CD4-positive, alpha-beta T cell treated with Interleukin-6 for 4 hours (primary cell): ENCODE measurements around the gene SOX2.

ENCODE experiments used
- DNase-seq: peaks from one replicate; pipeline ENCODE4 v3.0.0-alpha.2; 2020; ENCODE audit warnings: mixed read lengths

Gene SOX2

GRCh38 chr3:181711325-181712135 is at the start of gene SOX2:
TSS of gene SOX2 (plus strand) at chr3:181711925. CDS start at chr3:181712361, 436 bp downstream.
- DNase-seq = peak; percentile 23

DNA sequence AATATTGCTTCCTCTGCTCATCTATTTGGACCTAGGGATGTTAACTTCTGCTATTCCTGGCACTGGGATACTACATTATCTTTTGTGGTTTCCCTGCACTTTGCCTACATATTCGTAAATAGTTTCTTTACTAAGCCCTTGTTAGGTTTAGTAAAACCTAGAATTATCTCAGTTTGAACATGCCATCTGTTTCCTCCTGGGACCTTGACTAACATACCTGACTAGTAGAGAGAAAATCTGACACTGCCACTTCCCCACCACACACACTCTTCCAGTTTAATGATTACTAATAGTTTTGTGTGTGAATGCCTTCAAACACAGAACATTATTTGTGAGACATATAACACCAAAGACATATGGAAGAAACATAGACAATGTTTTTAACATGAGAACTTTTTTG is 28.2 kb upstream of the SOX2 start:
- no peak for DNase-seq

DNA sequence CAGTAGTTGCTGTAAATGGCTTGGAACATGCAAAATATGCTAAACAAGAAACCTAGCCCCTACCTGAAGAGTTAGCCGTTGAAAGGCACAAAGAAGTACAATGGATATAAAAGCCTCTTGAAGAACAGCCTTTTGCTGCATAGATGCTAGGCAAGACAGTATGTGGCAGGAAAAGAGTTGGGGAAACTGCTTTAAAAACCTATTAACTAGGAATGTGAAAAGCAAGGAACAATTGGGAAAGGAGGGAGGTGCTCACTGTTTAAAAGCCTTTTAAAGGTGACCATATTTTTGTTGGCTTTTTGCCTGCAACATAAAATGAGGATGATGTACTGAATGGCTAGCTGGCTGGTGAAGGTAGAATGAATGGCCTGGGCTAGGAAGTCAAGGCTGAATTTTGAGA is 24.5 kb upstream of the SOX2 start:
- no peak for DNase-seq

- no peak for DNase-seq
Measured at GRCh38 chr3:181687731-181688130, 24.0 kb upstream of the SOX2 start.

DNA sequence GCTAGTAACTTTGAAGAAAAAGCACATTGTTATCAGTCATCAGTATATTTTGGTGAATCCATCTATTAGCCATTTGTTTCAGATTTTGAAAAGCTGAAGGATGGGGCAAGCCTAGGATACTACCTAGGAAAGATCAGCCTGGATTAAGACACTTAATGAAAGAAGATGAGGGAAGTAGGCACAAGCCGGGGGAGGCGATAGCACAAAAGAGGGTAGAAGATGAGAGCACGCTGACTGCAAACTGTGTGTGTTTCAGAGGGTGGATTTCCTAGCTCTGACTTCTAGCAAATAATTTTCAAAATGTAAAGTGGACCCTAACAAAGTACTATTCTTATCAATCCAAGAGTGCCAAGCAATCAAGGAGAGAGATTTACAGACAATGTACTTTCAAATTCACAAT is 22.2 kb upstream of the SOX2 start:
- DNase-seq = no peak

DNA sequence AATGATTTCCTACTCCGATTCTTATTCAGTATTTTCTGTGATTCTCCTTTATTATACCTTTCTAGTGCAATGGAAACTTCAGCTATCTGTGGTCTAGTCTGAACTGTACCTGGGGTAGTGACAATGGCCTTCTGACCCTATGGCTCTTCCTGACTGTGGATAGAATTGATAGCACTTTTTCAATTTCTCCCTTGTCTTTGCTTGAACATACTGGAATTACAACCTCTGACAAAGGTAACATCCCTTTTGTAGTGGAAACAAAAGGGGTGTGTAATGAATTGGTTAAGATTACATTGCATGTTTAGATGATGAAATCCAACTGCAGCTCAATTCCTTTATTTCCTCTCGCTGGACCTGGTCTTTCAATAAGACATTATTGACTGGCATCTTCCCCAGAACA is 21.0 kb upstream of the SOX2 start:
- no peak for DNase-seq

DNA sequence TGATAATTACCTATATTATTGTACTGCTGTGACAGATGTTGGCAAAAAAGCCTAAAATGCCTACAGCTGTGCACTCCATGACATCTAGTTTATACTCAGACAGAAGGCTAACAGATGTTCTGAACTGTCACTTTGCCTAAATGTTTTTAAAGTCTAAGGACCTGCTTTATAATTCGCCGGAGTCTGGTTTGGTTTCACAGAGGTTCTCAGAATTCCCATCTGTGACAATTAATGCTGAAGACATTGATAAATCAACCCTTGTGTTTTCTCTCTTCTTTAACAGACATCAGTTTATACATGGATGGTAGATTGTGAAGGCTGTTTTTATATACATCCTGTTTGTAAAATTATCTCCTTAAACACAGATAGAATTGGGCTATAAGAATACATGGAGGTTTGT is 19.8 kb upstream of the SOX2 start:
- DNase-seq = no peak

DNA sequence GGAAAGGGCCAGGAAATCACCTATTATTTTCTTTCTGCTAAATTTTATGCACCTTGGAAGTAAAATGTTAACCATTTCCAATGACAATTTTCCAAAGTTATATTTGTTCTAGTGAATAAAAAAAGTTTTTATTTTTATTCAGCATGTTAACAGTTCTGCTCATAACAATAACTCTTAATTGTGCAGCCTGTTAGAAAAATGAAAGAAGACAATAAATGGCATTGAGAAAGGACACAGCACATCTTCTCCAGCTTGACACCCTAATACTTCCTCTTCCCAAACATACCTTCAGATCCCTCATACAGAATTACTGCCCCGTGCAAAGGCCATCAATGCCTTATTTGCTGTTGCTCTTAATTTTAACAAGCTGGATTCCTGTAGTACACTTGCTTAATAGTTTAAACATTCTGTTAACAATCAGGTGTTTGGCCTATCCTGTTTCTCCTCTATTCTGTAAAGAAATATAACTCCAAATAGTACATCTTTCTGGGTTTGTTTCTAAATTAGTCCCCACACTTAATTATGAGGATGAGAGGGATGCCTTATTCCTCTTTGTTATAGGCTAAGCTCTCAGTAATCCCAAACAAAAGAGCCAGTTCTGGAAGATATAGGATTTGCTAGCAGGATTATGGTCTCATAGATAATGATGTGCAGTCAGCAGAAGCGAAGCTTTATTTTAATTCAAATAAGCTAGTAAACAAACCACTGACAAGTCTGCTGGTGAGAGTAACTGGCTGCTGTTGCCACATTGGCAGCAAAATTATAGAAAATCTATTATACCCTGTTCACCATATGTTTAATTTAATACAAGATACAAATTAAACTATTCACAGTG is 19.2 kb upstream of the SOX2 start:
- no peak for DNase-seq

DNA sequence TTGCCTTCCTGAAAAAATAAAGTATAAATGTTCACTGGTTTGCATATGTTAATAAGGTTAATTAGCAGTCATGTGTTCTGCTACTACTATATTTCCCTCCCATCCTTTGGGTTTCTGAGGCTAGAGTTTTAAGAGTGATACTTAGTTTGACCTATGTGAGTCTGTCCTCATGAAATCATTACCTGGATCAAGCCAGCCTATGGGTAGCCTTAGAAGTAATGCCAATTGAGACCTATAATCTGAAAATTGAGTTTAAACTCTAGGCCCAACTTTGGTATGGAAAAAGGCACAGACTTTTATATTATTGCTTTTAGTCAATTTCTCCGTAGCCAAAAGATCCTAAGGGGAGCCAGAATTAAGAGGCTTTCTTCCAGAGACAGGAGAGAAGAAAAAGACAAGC is 18.4 kb upstream of the SOX2 start:
- DNase-seq = no peak

- DNase-seq = no peak
Measured at GRCh38 chr3:181694805-181695660, 16.7 kb upstream of the SOX2 start.

DNA sequence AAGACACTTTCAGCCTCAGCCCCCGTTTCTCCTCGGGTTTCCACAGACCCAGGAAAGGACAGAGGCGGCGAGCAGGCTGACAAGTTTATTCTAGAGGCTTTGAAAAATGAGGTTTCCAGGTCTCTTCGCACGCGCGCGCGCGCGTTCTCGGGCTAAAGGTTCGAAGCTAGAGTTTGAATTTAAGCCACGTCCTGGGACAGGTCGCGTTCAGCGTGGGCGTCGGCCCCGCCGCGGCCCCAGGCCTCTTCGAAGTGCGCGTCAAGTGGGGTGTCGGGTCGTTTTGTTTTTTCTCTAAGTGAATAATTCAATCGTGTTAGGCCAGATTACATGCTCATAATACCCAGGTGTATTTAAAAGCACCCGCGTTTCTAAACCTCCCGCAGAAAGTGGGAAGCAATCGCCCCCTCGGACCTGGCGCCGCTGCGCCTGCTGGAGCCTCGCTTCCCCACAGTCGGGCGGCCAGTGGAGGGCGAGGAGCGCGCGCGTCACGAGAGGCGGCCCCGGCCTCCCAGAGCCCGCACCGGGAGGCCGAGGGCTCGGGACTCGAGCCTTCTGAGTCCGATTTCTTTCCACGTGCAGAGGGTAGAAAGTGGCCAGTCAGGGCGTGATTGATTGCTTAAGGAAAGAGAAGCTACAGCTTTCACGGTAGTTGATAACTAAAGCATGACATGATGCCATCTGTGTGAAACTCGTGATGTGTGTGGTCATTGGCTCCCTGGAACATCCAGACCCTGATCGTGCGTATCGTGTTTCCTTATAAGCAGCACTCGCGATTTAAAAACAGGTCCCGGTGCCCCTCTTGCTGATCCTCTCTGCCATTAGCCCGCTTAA is 15.8 kb upstream of the SOX2 start:
- no peak for DNase-seq

DNA sequence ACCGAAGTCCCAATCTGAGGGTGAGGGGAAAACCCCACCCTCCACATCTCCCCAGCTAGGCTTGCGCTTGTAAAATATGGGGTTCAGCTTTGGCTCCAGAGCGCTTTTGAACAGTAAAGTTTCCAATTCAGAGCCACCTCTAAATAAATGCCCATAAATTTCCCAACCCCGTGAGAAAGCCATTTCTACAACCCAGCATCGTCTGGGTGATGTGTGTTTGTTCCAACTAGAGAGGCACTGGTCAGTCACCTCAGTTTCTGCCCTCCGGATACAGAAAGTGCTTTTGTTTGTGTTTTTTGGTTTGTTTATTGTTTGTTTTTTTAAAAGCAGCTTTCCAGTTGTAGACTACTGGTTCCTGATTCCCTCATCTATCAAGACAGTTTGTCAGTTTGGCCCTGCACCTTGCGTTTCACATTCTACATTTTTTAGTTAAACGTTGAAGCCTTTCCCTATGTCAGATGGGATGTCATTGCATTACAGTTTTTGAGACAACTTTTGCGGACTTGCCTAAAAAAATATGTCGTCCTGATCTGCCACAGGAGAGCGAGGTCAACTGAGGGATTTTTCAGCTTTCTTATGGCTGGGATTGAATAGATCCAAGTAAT is 15.0 kb upstream of the SOX2 start:
- DNase-seq = no peak

- DNase-seq = no peak
Measured at GRCh38 chr3:181698263-181698954, 13.3 kb upstream of the SOX2 start.

GRCh38 chr3:181699171-181699903 is 12.4 kb upstream of the SOX2 start:
- DNase-seq = no peak

DNA sequence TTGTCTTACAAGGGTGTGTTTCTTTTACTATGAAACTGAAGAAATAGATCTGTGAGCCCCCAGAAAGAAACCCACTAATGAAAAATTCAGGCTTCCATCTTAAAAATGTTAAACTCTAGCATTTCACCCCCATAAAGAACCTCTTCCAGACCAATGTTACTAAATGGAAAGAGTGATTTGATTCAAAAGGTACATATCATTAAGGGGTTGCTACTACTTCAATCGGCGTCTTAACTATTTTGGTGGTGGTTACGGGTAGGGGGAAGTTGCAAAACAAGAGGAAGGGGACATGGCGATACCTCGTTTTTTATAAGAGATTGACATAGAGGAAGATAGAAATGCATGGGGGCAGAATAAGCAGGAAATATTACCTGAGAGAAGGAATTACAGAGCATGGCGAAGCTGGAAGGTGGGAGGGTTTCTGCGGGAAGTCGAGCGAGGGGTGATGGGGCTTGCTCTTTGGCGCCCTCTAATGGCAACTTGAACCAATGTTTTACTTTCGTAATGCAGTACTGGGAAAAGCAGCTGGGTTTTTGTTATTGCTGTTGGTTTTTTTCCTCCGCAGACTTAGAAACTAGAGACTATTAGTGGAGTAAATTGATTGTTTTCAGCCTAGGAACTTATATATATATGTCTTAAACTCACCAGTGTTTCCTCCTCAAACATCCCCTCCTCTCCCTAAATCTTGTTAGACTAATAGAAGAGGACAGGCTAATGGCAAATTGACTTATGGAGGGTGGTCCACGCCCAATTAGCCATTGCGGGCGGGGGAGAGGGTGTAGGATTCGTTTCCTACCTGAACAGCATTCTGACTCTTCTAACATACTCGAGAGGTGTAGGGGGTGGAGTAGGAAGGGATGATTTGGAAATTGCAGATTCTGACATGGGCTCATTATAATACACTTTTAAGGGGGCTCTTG is 11.3 kb upstream of the SOX2 start:
- DNase-seq = peak; percentile 46

DNA sequence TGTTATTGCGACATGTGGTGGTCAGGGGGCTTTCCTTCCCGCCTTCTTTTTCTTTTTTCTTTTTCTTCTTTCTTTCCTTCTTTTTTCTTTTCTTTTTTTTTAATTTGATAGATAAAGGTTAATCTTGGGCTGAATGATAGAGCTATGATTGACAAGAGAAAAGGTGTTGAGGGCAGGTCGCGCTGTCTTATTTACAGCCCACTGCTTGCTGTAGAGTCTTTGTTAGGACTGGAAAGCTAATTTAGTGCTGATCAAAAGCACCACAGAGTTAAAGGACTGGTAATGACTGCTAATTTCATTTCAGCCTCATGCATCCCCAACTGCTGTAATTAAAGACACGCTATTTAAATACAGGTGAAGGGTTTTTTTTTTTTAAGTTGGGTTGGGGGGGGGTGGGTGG is 10.6 kb upstream of the SOX2 start:
- DNase-seq = no peak

- no peak for DNase-seq
Measured at GRCh38 chr3:181703601-181704420, 7.9 kb upstream of the SOX2 start.

DNA sequence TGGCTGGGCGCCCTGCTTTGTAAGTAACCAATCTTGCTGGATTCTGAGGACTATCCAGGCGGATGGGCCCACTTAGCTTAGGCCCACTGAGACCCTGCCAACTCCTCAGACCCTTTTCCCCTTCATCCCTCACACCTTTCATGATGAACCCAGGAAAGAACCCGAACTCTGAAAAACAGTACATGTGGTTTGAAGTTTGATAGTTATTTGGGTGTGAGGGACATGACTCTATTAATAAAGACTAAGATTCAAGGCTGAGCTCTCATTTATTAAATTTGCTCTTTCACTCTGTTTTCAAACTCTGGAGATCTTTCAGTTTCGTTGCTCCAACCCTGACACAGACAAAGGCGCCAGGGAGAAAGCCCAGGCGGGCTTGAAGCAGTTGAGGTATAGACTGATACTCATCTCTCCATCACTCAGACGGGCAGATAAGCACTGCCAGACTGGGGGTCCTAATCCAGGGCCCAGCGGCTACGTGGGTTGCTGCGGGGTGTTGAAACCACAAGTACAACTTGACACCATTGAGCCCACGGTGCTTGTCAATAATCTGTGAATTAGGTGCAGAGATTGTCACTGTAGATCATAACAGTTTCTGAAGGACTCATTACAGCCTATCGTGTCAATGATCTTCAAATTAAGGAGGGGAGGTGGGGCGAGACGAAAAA is 7.2 kb upstream of the SOX2 start:
- no peak for DNase-seq
